HG03457 (cell line): ENCODE results near the gene PLEKHA1.

Source experiments
- ATAC-seq: cut with Tn5 transposase; IDR thresholded peaks from one replicate; pipeline ENCODE4 v1.9.1; 2021; ENCODE audit warnings: moderate number of reproducible peaks; ENCODE audit not compliant: unreplicated experiment

Gene PLEKHA1

DNA sequence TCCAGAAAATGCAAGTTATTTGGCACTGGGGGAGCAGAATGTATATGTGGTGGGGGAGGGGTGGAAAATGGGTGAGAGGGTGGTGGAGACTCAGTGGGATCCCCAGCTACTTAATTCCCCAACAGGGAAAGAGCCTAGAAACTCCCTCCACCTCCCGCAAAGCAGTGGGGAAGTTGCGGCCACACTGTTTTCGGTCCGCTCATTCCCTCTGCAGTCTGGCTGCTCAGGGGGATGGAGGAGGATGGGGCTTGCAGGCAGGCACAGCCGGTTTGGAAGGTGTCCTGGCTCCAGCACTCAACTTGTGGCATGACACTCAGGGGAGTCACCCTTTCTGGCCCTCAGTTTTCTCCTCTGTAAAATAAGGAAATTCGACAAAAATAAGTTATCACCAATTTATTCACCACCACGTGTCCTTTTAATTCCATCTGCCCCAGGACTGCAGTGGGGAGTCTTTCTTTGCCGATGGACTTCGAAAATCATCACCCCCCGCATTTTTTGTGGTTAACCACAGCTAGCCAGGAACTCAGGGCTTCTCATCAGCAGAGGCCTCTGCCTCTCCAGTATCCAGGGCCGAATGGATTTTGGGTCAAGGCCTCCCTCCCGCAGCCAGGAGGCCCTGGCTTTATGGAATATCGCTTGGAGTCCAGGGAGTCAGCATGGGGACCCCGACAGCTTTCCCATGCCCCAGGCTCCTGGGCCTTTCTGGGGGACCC lies 85.2 kb downstream of the PLEKHA1 start:
- no peak for ATAC-seq

DNA sequence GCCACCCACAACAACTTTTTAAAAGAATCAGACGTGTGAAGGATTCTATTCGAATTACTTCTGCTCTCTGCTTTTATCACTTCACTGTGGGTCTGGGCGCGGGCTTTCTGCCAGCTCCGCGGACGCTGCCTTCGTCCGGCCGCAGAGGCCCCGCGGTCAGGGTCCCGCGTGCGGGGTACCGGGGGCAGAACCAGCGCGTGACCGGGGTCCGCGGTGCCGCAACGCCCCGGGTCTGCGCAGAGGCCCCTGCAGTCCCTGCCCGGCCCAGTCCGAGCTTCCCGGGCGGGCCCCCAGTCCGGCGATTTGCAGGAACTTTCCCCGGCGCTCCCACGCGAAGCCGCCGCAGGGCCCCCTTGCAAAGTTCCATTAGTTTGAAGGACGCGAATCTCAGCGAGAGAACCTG lies 86.4 kb downstream of the PLEKHA1 start:
- no peak for ATAC-seq

GRCh38 chr10:122461367-122461728 lies 86.8 kb downstream of the PLEKHA1 start, which contains the start of gene HTRA1:
Gene HTRA1, plus strand, starts transcription at chr10:122461553. Its CDS starts 100 bp downstream, at chr10:122461653.
- no peak for ATAC-seq

GRCh38 chr10:122461729-122462532 lies 87.4 kb downstream of the PLEKHA1 start:
- no peak for ATAC-seq

- no peak for ATAC-seq
Observed at GRCh38 chr10:122462533-122463465, 88.3 kb downstream of the PLEKHA1 start.

DNA sequence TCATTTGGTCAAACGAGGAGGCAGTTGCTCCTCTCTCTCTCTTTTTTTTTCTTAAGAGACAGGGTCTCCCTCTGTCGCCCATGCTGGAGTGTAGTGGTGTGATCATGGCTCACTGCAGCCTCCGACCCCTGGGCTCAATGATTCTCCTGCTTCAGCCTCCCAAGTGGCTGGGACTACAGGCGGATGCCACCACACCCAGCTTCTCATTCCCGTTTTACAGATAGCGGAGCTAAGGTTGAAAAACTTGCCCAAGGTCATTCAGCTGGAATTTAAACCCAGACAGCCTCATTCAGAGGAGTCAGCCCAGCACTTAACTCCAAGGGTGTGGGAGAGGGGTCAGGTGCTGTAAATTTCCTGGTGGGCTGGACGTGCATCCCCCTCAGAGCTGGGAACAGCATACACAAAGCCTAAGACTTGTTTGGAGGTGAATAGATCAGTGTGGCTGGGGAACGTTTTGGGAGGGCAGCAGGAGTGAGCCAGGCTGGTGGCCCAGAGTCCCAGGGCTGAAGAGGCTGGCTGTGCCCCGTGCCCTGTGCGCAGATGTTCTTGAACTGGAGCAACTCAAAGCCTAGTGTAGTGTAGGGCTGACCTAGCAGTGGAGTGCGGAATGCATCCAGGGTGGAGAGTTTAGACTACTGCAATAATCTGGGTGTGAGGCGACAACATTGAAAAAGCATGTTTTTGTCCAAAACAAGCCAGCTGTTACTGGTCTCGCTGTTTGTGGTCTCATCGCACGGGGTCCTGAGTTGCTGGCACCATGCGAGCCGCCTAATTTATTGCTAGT lies 89.2 kb downstream of the PLEKHA1 start:
- no peak for ATAC-seq

- ATAC-seq: no peak
Observed at GRCh38 chr10:122464250-122464510, 89.7 kb downstream of the PLEKHA1 start.

GRCh38 chr10:122464586-122464985 lies 90.1 kb downstream of the PLEKHA1 start:
- ATAC-seq: no peak

- ATAC-seq: no peak
Observed at GRCh38 chr10:122465401-122466040, 91.0 kb downstream of the PLEKHA1 start.

- no peak for ATAC-seq
Observed at GRCh38 chr10:122466951-122467381, 92.5 kb downstream of the PLEKHA1 start.

GRCh38 chr10:122467701-122468100 lies 93.2 kb downstream of the PLEKHA1 start:
- no peak for ATAC-seq

DNA sequence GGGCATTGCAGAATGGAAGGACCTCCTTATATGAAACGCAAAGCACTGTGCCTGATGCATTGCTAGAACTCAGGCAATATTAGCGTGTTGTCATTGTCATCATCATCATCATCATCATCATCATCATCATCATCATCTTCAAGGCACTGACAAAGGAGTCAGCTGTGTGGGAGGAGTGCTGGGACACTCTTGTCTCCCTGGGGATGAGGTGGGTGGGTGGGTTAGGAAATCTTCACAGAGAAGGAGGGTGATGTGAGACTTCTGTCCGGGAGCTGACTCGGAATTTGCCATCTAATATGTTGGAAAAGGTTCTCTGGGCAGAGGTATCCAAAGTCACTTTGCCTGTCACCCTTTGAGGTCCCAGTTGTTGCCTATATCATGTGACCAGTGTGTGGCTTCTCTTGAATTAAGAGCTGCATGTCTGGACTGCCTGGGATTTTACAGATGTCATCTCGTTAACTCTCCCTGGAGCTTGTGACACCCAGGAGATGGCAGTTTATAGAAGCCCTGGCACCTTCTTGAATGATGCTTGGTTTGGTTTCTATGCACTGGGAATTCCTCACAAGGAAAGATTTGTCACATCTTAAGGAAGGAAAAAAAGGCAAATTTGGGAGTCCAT lies 93.9 kb downstream of the PLEKHA1 start:
- no peak for ATAC-seq

DNA sequence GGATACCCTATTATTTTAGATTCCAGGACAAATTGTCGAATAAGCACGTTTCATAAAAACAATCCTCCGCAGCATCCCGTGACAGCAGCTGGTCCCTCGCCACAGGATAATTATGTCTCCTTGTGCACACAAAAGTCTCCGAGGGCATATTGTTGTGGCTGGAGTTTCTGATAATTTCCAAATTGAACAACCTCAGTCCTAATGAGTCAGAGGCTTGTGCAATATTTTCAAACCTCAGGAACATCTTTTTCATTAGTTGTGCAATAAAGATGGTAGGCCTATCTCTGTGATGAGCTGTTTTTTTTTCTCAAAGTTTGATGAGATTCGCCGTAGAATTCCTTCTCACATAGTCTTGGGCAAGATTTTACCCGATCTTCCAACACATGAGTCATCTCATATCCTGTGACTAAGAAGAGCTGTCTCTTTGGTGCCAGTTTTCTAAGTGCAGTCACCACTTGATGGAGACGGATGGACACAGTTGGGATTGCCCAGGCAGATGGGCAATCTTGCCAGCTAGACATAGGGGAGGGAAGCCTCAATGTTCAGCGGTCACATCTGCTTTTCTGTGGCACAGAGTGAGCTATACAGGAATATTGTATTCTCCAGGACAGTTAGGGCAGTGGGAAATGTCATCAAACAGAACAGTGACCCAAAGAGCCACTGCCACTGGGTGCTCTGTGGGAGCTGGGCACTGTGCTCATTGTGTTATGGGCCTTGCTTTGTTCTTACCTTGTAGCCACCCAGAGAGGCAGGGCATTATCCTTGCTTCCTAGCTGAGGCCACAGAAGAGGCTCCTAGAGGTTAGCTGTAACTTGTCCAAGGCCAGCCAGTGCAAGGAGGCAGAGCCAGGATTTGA lies 94.6 kb downstream of the PLEKHA1 start:
- ATAC-seq: no peak

- ATAC-seq: no peak
Observed at GRCh38 chr10:122469848-122470247, 95.3 kb downstream of the PLEKHA1 start.

- no peak for ATAC-seq
Observed at GRCh38 chr10:122471531-122472177, 97.1 kb downstream of the PLEKHA1 start.

GRCh38 chr10:122473116-122473515 lies 98.6 kb downstream of the PLEKHA1 start:
- no peak for ATAC-seq

DNA sequence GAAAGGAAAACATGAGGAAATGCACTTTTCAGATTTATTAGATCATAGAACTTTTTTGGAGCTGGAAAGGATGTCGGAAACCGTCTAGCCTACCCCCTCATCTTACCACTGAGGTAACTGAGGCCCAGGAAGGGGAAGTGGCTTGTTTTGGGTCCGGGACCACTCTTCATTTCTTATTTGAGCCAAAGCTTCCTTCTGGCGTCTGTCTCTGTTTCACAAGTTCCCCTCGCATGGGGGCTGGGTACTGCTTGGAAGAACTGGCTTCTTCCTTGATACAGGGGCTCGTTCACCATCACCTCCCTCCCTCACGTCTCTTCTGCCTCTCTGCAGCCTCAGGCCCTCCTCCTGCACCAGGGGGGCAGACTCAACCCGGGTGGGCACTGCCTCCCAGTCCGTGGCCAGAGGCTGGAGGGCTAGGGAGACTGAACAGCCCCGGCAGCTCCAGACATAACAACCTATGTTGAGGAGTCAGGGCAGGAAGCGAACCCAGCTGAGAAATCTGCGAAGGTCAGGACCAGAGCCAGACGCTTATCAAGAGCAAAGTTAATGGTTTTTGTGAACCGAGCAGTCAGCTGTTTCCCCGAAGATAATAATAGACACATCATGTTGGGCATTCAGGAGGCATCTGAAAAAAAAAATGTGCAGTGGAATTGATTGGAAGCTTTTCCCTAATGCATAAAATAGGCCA lies 99.8 kb downstream of the PLEKHA1 start:
- no peak for ATAC-seq

- ATAC-seq: no peak
Observed at GRCh38 chr10:122475100-122475499, 100.6 kb downstream of the PLEKHA1 start.
